ENCODE results near the gene GABRD.

GABRD gene

GRCh38 chr1:2037314-2037979 is 18.3 kb downstream of the GABRD start:
- Mint-ChIP-seq H3K4me1 (no peaks in the 10 kb centered on the region), H3K4me3 (no peak overlapping the region), H3K27ac (no peak overlapping the region), H3K9me3 (no peaks in the 10 kb centered on the region), H3K27me3 (peaks cover 30% of the 10 kb centered on the region), H3K36me3 (no peaks in the 10 kb centered on the region)
- ATAC-seq: no peak

GRCh38 chr1:2038229-2038628 is 19.1 kb downstream of the GABRD start:
- no peak overlapping the region for H3K4me3 Mint-ChIP-seq
- H3K9me3 Mint-ChIP-seq: no peaks in the 10 kb centered on the region
- H3K36me3 Mint-ChIP-seq: no peaks in the 10 kb centered on the region
- peaks cover 23% of the 10 kb centered on the region for H3K27me3 Mint-ChIP-seq
- H3K4me1 Mint-ChIP-seq: no peaks in the 10 kb centered on the region
- ATAC-seq: no peak
- H3K27ac Mint-ChIP-seq: no peak overlapping the region

- Mint-ChIP-seq H3K9me3 (no peaks in the 10 kb centered on the region), H3K4me3 (no peak overlapping the region), H3K4me1 (no peaks in the 10 kb centered on the region), H3K27me3 (peaks cover 20% of the 10 kb centered on the region), H3K36me3 (no peaks in the 10 kb centered on the region), H3K27ac (no peak overlapping the region)
- no peak for ATAC-seq
Measured at GRCh38 chr1:2039251-2039650, 20.1 kb downstream of the GABRD start.

DNA sequence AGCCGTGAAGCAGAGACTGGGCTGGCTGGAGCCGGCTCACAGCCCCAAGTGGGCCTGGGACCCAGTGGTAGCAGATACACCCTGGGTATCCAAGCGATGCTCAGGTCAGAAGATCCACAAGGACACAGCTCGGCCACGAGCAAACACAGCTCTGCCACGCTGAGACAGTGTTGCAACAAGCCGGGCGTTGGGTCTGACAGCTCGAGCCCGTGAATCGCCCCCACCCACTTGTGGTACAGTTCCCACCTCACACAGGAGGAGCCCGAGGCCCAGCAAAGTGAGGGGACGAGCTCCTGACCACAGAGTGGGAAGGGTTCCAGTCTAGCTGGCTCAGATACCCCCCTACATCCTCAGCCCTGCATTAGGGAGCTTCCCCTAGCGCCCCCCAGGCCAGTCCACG is 22.2 kb downstream of the GABRD start:
- H3K9me3 Mint-ChIP-seq: no peaks in the 10 kb centered on the region
- peaks cover 13% of the 10 kb centered on the region for H3K4me1 Mint-ChIP-seq
- H3K4me3 Mint-ChIP-seq: no peak overlapping the region
- no peak overlapping the region for H3K27ac Mint-ChIP-seq
- H3K36me3 Mint-ChIP-seq: no peaks in the 10 kb centered on the region
- H3K27me3 Mint-ChIP-seq: peaks cover 34% of the 10 kb centered on the region
- ATAC-seq: no peak

GRCh38 chr1:2041887-2042286 is 22.7 kb downstream of the GABRD start:
- H3K27me3 Mint-ChIP-seq: peaks cover 39% of the 10 kb centered on the region
- no peak for ATAC-seq

DNA sequence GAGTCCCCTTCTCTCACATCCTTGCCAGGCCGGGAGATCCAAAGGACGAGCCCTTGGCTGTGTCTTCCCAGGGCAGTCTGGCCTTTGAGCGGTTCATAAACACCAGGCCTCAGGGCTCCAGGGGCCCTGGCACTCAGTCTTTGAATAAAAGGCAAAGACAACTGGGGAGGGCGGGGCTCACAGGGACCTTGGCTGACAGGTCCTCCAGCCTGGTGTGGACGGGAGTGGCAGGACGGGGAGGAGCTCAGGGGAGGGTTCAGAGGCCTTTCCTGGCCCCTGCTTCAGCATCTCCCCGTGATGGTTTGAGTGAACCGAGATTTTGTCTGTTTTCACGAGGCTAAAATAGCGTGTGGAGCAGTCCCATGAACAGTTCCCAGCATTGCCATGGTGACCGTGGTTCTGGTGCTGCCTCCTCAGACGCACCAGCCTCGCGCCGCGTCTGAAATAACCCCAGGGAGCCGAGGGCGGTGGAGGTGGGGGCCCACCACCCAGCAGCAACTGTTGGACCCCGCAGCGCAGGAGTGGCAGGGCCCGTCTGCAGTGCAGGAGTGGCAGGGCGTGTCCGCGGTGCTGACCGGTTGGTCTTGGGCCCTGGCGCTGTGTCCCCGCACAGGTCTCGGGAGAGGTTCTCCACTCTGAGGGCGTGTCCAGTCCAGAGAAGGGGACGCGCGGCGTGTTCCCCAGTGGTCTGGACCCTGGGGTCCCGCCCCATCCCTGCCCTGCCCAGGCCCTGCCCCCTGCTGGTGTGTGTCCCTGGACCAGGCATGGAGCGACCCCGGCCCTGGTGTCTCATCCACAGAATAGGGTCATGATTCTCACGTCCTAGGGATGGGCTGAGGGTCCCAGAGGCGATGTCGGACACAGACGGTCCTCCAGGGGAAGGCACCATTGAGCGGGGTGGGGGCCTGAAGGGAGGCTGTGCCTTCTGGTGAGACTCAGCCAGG is 24.0 kb downstream of the GABRD start:
- H3K36me3 Mint-ChIP-seq: no peaks in the 10 kb centered on the region
- peaks cover 47% of the 10 kb centered on the region for H3K27me3 Mint-ChIP-seq
- H3K9me3 Mint-ChIP-seq: no peaks in the 10 kb centered on the region
- H3K4me3 Mint-ChIP-seq: no peak overlapping the region
- no peak overlapping the region for H3K27ac Mint-ChIP-seq
- peak; percentile 11 for ATAC-seq
- H3K4me1 Mint-ChIP-seq: peaks cover 14% of the 10 kb centered on the region

More at GRCh38 chr1:2041887-2042286, 22.7 kb downstream of the GABRD start:
- no peaks in the 10 kb centered on the region for H3K36me3 Mint-ChIP-seq
- H3K4me1 Mint-ChIP-seq: peaks cover 13% of the 10 kb centered on the region
- no peak overlapping the region for H3K27ac Mint-ChIP-seq
- H3K4me3 Mint-ChIP-seq: no peak overlapping the region
- no peaks in the 10 kb centered on the region for H3K9me3 Mint-ChIP-seq

GRCh38 chr1:2043886-2044285 is 24.7 kb downstream of the GABRD start:
- H3K4me1 Mint-ChIP-seq: peaks cover 22% of the 10 kb centered on the region
- ATAC-seq: no peak
- H3K36me3 Mint-ChIP-seq: no peaks in the 10 kb centered on the region
- H3K27me3 Mint-ChIP-seq: peaks cover 47% of the 10 kb centered on the region
- H3K4me3 Mint-ChIP-seq: peak overlapping the region; percentile 45
- H3K27ac Mint-ChIP-seq: no peak overlapping the region
- no peaks in the 10 kb centered on the region for H3K9me3 Mint-ChIP-seq

DNA sequence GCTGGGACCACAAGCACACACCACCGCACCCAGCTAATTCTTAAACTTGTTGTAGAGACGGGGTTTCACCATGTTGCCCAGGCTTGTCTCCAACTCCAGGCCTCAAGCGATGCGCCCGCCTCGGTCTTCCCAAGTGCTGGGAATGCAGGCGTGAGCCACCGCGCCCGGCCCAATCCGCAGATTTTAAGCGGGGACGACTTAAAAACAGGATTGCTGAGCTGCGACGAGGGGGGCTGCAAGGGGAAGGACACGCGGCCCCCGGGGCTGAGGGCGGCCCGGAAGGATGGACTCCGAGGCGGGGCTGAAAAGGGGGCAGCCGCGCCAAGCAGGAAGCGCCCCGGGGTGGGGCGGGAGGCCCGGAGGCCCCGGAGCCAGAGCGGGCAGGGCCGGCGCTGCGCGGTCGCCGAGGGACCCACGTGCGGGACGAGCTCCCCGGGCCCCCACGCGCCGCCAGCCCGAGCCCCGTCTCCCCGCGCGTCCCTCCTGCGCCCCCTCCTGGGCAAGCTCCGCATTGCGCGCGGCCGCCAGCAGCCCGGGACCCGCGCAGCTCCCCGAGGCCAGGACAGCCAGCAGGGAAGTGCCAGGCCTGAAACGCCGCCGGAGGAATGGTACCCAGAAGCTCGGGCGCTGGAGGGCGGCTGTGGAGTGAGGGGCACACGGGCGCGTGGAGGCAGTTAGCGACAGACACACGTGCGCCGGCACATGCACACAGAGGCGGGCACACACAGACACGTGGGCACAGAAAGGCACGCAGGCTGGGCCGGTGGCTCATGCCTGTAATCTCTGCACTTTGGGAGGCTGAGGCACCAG is 25.6 kb downstream of the GABRD start:
- peak; percentile 65 for ATAC-seq
- peak overlapping the region; percentile 58 for H3K4me3 Mint-ChIP-seq
- H3K4me1 Mint-ChIP-seq: peaks cover 30% of the 10 kb centered on the region
- H3K36me3 Mint-ChIP-seq: no peaks in the 10 kb centered on the region
- H3K27me3 Mint-ChIP-seq: peaks cover 53% of the 10 kb centered on the region
- H3K27ac Mint-ChIP-seq: no peak overlapping the region
- H3K9me3 Mint-ChIP-seq: no peaks in the 10 kb centered on the region

- no peak overlapping the region for H3K27ac Mint-ChIP-seq
- ATAC-seq: no peak
- no peaks in the 10 kb centered on the region for H3K9me3 Mint-ChIP-seq
- H3K27me3 Mint-ChIP-seq: peaks cover 53% of the 10 kb centered on the region
- H3K36me3 Mint-ChIP-seq: no peaks in the 10 kb centered on the region
- no peak overlapping the region for H3K4me3 Mint-ChIP-seq
- peaks cover 31% of the 10 kb centered on the region for H3K4me1 Mint-ChIP-seq
Measured at GRCh38 chr1:2045468-2046173, 26.5 kb downstream of the GABRD start.

DNA sequence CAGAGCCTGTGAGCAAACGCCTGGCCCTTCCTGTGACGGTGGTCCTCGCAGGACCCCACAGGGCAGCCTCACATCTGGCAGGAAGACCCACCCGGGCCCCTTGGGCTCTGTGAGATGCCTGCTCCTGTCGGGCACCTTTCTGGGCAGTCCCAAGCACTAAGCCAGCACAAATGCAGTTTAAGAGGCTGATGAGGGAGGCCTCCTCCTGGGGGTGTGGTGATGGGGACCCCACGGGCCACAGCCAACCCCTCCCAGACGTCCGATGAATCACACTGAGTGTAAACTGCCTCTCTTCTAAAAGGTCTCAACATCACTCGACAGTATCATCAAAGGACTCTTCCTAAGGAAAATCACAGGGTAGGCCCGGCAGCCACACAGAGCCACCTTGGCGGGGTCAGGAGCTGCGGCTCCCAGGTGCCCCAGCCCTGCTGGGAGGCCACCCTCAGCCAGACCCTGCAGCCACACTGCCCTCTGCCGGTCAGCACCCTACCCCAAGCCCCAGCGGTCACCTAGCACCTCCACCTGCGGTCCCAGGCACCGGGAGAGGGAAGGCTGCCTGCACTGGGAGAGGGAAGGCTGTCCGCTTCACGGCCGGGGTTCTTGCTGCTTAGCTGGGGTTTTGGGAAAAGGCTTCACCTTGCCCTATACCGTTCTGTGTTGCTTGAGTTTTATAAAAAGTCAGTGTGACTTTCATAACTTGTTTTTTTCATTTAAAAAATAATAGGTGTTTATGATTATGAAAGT is 27.2 kb downstream of the GABRD start:
- H3K4me1 Mint-ChIP-seq: peaks cover 32% of the 10 kb centered on the region
- H3K36me3 Mint-ChIP-seq: no peaks in the 10 kb centered on the region
- no peak overlapping the region for H3K4me3 Mint-ChIP-seq
- no peaks in the 10 kb centered on the region for H3K9me3 Mint-ChIP-seq
- H3K27ac Mint-ChIP-seq: no peak overlapping the region
- H3K27me3 Mint-ChIP-seq: peaks cover 53% of the 10 kb centered on the region
- no peak for ATAC-seq

GRCh38 chr1:2046953-2047748 is 28.0 kb downstream of the GABRD start:
- H3K27ac Mint-ChIP-seq: no peak overlapping the region
- peaks cover 40% of the 10 kb centered on the region for H3K4me1 Mint-ChIP-seq
- H3K36me3 Mint-ChIP-seq: no peaks in the 10 kb centered on the region
- H3K9me3 Mint-ChIP-seq: no peaks in the 10 kb centered on the region
- no peak overlapping the region for H3K4me3 Mint-ChIP-seq
- no peak for ATAC-seq
- H3K27me3 Mint-ChIP-seq: peaks cover 53% of the 10 kb centered on the region

DNA sequence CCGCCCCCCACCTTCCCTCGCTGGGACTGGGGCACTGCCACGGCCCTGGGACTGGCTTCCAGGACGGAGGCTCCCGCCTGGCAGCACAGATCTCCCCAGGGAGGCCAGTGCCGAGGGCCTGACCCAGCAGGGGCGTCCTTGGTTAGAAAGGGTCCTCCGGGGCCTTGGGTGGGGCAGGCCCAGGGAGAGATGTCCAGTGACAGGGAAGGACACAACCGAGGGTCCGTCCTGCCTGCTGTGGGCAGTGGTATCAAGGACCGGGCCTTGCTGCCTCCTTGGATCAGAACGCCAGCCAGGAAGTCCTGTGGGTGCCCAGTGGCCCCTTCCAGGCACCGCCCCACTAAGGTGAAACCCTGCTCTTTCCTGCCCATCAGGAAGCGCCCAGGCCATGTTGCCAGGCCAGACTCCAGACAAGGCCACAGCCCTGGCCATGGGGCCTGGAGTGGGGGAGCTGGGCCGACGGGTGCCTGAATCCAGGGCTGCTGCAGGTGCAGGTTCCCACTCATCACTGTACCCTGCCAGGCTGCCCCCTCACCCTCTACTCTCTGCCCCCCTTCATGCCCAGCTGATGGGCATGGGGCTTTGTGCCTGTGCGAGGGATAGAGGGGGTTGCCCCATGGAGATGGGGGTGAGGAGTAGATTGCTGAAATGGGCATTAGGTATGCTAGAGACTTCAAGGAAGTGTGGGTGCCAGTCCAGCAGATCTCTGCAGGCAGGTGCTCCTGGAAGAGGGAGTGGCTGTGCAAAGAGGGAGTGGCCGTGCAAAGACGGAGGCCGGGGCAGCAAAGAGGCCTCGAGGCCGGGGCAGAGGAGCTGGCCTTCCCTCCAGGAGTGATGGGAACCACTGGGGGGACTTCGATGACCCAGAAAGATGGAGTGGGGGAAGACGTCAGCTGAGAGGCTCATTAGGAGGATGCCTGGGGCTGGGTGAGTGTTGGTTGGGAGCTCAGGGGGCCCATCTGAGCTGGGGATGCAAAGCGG is 28.9 kb downstream of the GABRD start:
- H3K27ac Mint-ChIP-seq: peak overlapping the region; percentile 81
- H3K27me3 Mint-ChIP-seq: peaks cover 53% of the 10 kb centered on the region
- peaks cover 49% of the 10 kb centered on the region for H3K4me1 Mint-ChIP-seq
- ATAC-seq: no peak
- H3K4me3 Mint-ChIP-seq: peak overlapping the region; percentile 28
- no peaks in the 10 kb centered on the region for H3K36me3 Mint-ChIP-seq
- H3K9me3 Mint-ChIP-seq: no peaks in the 10 kb centered on the region

Data from stimulated activated memory B cell treated with anti-CD40 and anti-IgM and Interleukin-4, amounts not matched to agents 10 μg/mL and 1 μg/mL and 100 μg/mL, for 72 hours (primary cell).